Lower leg skin (tissue), 3 donors: ENCODE measurements around the gene OR12D3.

Source experiments
- CTCF ChIP-seq, 3 donors: fragments of 450-650 bp; IDR thresholded peaks; one replicate each; pipeline ENCODE4 v1.5.1; 2016; ENCODE audit warnings: antibody characterized with exemption in 3 of 3, mild to moderate bottlenecking in 3 of 3, moderate library complexity in 2 of 3
- POLR2A ChIP-seq, 2 donors: fragments of 450-650 bp; IDR thresholded peaks; one replicate each; pipeline ENCODE4 v1.6.1; 2016 to 2017; ENCODE audit warnings: antibody characterized with exemption in 2 of 2, mild to moderate bottlenecking in 1 of 2, moderate library complexity in 1 of 2

GRCh38 chr6:29395331-29395730, 20.2 kb upstream of the OR12D3 start, which contains the start of gene OR12D2:
- TF ChIP-seq CTCF (IDR thresholded peaks at IDR 0.05) (no peak), POLR2A (IDR thresholded peaks at IDR 0.05) (no peak)
